GM19025 (cell line): ENCODE results near the gene RNFT2.
"Not testable (repeated sequence)": the region's sequence is repeated elsewhere in the genome, so short reads cannot be mapped to it uniquely, and the experiment has no call there.

ENCODE experiments used
- ATAC-seq: cut with Tn5 transposase; IDR thresholded peaks from one replicate; pipeline ENCODE4 v1.9.1; 2021; ENCODE audit warnings: mild to moderate bottlenecking, low read depth, moderate library complexity; ENCODE audit not compliant: unreplicated experiment

The RNFT2 gene

DNA sequence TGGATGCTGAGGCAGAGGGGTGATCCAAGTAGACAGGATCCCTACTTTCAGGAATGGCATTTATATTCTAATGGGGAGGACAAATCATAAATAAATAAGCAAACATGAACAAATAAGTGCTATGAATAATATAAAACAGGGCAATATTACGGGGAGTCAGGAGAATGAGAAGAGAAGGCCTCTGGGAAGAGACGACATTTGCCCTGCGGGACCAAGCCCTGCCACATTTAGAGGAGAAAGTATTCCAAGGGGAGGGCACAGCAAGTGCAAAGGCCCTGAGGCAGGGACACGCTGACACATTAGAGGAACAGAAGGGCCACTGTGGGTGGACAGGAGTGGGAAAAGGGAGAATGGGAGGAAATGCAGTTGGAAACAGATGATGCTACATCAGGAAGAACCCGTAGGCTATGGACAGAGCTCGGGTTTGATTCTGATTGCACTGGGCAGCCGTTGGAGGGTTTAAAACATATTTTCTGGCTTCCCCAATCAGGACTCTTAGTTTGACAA is 1.3 kb downstream of the RNFT2 start:
- no peak for ATAC-seq

DNA sequence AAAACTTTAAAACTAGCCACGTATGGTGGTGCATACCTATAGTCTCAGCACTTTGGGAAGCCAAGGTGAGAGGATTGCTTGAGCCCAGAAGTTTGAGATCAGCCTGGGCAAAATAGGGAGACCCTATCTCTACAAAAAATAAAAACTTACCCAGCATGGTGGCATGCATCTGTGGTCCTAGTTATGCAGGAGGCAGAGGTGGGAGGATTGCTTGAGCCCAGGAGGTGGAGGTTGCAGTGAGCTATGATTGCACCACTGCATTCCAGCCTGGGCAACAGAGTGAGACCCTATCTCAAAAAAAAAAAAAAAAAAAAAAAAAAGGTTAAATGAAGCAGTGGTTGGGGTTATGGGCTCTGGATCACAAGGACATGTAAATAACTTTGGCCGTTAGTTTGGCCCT is 4.7 kb downstream of the RNFT2 start:
- not testable (repeated sequence) for ATAC-seq

- ATAC-seq = no peak
Observed at GRCh38 chr12:116744766-116745165, 6.7 kb downstream of the RNFT2 start.

- no peak for ATAC-seq
Observed at GRCh38 chr12:116745554-116745953, 7.4 kb downstream of the RNFT2 start.

DNA sequence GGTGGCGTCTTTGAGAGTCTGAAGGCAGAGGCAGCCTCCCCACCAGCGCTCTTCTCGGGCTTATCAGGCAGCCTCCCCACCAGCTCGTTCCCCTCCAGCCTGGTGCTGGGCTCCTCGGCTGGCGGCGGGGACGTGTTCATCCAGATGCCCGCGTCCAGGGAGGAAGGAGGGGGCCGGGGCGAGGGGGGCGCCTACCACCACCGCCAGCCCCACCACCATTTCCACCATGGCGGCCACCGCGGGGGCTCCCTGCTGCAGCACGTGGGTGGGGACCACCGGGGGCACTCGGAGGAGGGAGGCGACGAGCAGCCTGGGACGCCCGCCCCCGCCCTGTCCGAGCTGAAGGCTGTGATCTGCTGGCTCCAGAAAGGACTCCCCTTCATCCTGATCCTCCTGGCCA is 11.8 kb downstream of the RNFT2 start:
- no peak for ATAC-seq

- ATAC-seq = no peak
Observed at GRCh38 chr12:116750298-116750697, 12.2 kb downstream of the RNFT2 start.

DNA sequence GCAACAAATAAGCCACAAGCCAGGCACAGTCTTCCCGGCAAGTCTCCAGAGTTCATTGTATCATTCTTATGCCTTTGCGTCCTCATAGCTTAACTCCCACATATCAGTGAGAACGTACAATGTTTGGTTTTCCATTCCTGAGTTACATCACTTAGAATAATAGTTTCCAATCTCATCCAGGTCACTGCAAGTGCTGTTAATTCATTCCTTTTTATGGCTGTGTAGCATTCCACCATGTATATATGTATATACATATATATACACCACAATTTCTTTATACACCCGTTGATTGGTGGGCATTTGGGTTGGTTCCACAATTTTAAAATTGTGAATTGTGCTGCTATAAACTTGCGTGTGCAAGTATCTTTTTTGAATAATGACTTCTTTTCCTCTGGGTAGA is 16.0 kb downstream of the RNFT2 start:
- ATAC-seq = not testable (repeated sequence)

- not testable (repeated sequence) for ATAC-seq
Observed at GRCh38 chr12:116754783-116755182, 16.7 kb downstream of the RNFT2 start.

- no peak for ATAC-seq
Observed at GRCh38 chr12:116759783-116760621, 21.9 kb downstream of the RNFT2 start.

GRCh38 chr12:116760622-116761020 is 22.5 kb downstream of the RNFT2 start:
- no peak for ATAC-seq

- ATAC-seq = no peak
Observed at GRCh38 chr12:116761499-116761898, 23.4 kb downstream of the RNFT2 start.

GRCh38 chr12:116765271-116765670 is 27.2 kb downstream of the RNFT2 start:
- no peak for ATAC-seq

DNA sequence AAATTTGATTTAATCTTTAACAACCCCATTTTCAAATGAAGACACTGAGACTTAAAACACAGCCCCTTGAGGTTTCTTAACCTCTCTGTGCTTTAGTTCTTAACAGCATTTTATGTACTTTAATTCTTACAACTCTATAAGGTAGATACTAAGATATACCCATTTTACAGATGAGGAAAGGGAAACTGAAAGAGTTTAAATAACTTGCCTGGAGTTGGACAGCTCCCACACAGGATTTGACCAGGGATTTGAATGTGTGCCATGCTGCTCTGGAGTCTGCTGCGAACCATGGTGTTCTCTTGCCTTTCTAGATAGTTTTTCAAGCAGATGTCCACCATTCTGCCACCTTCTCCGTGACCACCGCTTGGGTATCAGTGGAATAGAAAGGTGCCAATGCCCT is 28.2 kb downstream of the RNFT2 start:
- ATAC-seq = no peak

DNA sequence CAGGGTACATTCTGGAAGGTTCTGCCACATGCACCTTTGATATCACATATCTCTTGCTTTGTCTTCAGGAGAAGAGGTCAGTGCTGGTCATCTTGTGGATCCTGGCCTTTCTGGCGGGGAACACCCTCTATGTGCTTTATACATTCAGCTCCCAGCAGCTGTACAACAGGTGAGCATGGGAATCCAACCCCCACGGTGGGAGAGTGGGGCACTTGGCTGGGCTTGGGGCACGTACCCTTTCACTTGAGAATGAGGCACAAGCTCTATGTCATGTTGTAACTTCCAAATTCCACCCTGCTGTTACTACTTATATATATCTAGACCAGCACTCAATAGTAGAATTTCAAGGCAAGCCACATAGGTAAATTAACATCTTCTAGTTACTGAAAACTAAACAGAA is 28.6 kb downstream of the RNFT2 start:
- no peak for ATAC-seq

- ATAC-seq = no peak
Observed at GRCh38 chr12:116771651-116772050, 33.5 kb downstream of the RNFT2 start.

- ATAC-seq = no peak
Observed at GRCh38 chr12:116773276-116773731, 35.2 kb downstream of the RNFT2 start.

DNA sequence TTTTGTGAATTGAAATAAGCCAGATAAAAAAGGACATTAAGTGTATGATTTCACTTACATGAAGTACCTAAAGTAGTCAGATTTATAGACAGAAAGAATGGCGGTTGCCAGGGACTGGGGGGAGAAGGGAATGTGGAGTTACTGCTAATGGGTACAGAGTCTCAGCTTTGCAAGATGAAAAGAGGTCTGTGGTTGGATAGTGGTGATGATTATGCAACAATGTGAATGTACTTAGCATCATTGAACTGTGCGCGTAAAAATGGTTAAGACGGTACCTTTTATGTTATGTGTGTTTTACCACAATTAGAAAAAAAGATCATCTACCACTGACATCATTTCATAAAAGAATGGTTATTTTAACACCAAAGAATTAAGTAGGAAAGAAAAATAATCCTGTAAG is 35.9 kb downstream of the RNFT2 start:
- no peak for ATAC-seq

- ATAC-seq = no peak
Observed at GRCh38 chr12:116777245-116777644, 39.1 kb downstream of the RNFT2 start.

DNA sequence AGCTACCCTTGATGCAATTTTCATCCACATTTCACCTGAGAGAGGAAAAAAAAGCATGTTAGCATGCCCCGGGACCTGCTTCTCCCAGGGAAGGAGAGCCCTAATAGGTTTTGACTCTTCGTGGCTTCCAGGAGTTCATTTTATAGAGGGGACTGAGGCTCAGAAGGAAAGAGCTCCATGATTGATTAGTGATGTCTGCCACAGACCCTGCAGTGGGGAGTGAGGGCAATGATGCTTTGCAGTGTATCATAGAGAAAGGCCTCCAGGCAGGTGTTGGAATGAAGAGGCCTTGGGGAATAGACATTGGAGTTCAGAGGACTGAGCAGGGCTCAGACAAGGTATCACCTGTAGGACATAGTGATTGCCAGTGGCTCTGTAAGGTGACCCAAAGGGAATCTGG is 41.5 kb downstream of the RNFT2 start:
- ATAC-seq = no peak

DNA sequence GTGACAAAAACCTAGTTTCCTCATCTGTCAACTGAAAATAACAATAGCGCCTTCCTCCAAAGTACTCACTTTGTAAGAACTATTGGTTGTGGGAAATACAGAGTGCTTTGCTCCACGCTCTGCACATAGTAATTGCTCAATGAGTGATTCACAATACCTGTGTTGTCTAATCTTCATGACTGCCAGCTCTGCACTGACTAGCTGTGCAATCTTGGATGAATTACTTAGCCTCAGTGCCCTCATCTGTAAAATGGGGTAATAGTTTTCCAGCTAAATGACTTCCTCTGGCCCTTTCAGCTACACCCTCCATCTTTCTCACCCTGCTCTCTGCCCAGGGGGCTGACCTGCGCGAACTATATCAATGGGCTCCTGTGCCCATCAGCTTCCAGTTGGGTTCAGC is 42.8 kb downstream of the RNFT2 start:
- no peak for ATAC-seq

DNA sequence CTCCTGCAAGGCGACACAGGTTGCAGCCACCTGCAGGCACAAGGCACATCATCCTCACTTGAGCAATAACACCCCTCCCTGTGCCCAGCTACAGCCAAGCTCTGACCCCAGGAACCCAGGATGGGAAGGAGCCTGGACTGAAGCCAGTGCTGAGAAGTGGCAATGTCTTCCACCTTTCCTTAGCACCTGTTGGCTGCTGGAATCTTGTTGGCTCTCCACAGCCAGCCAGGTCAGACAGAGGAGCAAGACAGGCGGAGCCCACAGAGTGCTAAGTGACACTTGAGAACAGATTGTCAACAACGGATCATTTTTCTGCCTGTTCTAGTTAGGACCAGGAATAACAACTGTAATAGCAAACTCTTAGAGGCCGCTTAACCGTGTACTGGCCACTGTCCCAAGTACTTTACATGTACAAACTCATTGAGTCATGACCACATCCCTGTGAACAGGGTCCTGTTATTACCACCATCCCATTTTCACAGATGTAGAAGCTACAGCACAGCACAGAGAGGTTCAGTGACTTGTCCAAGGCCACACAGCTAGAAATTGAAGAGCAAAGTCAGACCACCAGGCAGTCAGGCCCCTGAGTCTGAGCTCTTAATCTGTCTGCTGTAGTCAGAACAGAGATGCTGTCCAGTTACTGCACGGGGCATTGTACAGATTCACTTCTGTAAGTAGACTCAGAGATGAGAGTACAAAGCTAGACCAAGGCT is 45.6 kb downstream of the RNFT2 start:
- no peak for ATAC-seq

DNA sequence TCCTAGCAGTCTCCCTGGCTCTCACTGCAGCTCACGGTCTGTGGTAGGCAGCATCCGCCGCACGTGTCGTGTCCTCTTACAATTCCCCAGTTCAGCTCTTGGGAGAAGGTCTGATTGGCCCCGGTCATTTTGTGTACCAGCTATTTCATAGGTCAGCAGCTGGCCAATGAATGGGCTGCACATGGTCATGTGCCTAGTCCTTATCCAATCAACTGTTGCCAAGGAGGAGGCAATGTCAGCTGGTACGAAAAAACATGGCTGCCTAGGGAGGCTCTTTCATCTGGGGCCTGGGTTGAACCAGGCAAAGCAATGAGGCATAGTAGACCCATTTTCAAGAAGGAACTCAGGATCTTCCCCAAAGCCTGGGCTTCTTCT is 46.1 kb downstream of the RNFT2 start:
- no peak for ATAC-seq
